Activated gamma-delta T cell treated with Interleukin-2 at 50 U/mL for 16 hours (primary cell): ENCODE measurements around the gene RABL3.
"Not testable (repeated sequence)": the region's sequence is repeated elsewhere in the genome, so short reads cannot be mapped to it uniquely, and the experiment has no call there.

ENCODE experiments used
- DNase-seq: peaks from one replicate; pipeline ENCODE4 v3.0.0-alpha.2; 2020

The RABL3 gene

GRCh38 chr3:120743556-120744195 lies 1.4 kb upstream of the RABL3 start:
- DNase-seq = no peak

GRCh38 chr3:120742849-120743365 lies 591 bp upstream of the RABL3 start:
- DNase-seq = no peak

GRCh38 chr3:120741837-120742197 lies 499 bp downstream of the RABL3 start:
- DNase-seq = no peak

- DNase-seq = no peak
These were observed 996 bp downstream of the RABL3 start for GRCh38 chr3:120741320-120741719.

GRCh38 chr3:120738006-120738405 lies 4.3 kb downstream of the RABL3 start:
- DNase-seq = not testable (repeated sequence)

GRCh38 chr3:120730576-120731542 lies 11.5 kb downstream of the RABL3 start:
- no peak for DNase-seq

- DNase-seq = no peak
These were observed 15.5 kb downstream of the RABL3 start for GRCh38 chr3:120726791-120727190.

- peak; percentile 85 for DNase-seq
These were observed 23.0 kb downstream of the RABL3 start for GRCh38 chr3:120719167-120719834.

GRCh38 chr3:120713262-120713661 lies 29.1 kb downstream of the RABL3 start:
- DNase-seq = no peak

- DNase-seq = no peak
These were observed 31.9 kb downstream of the RABL3 start for GRCh38 chr3:120710369-120710768.

- DNase-seq = no peak
These were observed 33.9 kb downstream of the RABL3 start for GRCh38 chr3:120708408-120708807.

- no peak for DNase-seq
These were observed 35.4 kb downstream of the RABL3 start for GRCh38 chr3:120706950-120707349.

GRCh38 chr3:120705884-120706582 lies 36.3 kb downstream of the RABL3 start:
- DNase-seq = no peak

GRCh38 chr3:120699333-120699732 lies 43.0 kb downstream of the RABL3 start:
- no peak for DNase-seq

GRCh38 chr3:120693439-120694171 lies 48.7 kb downstream of the RABL3 start:
- no peak for DNase-seq

GRCh38 chr3:120689395-120689794 lies 52.9 kb downstream of the RABL3 start:
- no peak for DNase-seq

GRCh38 chr3:120688121-120688520 lies 54.2 kb downstream of the RABL3 start:
- DNase-seq = no peak

- DNase-seq = no peak
These were observed 56.9 kb downstream of the RABL3 start for GRCh38 chr3:120685411-120685810.

- no peak for DNase-seq
These were observed 57.4 kb downstream of the RABL3 start for GRCh38 chr3:120684896-120685295.

- no peak for DNase-seq
These were observed 58.5 kb downstream of the RABL3 start for GRCh38 chr3:120683671-120684301.

GRCh38 chr3:120683213-120683612 lies 59.1 kb downstream of the RABL3 start:
- no peak for DNase-seq
